ENCODE data around the gene FGF11. TPM values are rescaled to one million over a fixed set of nuclear protein-coding genes. Genes with fewer than 3 reads are reported as not detected.

FGF11 gene
- total and polyA plus RNA-seq, 2 of the 4 experiments (the other 2 are of a cell fraction), result 0.18 to 1.1 TPM

GRCh38 chr17:7408863-7409262 is 30.4 kb upstream of the FGF11 start:
- ATAC-seq (ENCODE audit: low read depth) (no peak), DNase-seq (no peak)
- no peak overlapping the region for H3K9ac ChIP-seq (ENCODE audit: low read depth, low read length)
- H3K9me3 ChIP-seq (ENCODE audit: control insufficient read depth, insufficient read depth, low read length), result no peaks in the 10 kb centered on the region
- no peak overlapping the region for H4K91ac ChIP-seq (ENCODE audit: insufficient read depth, low read depth, low read length)
- H3K4me3 ChIP-seq (ENCODE audit: insufficient read depth, low read depth, low read length), result no peak overlapping the region
- no peak overlapping the region for H2BK120ac ChIP-seq (ENCODE audit: low read depth, low read length)
- peaks cover 4% of the 10 kb centered on the region; the same call in 1 of the 2 replicates for H3K9me1 ChIP-seq (ENCODE audit: insufficient read depth, low read length)
- CTCF ChIA-PET, result no interaction called here
- no peak overlapping the region for H3K4me2 ChIP-seq (ENCODE audit: low read depth, low read length)
- H3K27ac ChIP-seq (ENCODE audit: insufficient read depth, low read length), result no peak overlapping the region
- no peak overlapping the region for H4K5ac ChIP-seq (ENCODE audit: low read depth, low read length)
- dilution Hi-C loops (cut with HindIII; ENCODE audit: low sequenced_read_pairs, unreplicated experiment), result no loop called here
- no peak overlapping the region for H2BK5ac ChIP-seq (ENCODE audit: low read depth, low read length, poor library complexity, severe bottlenecking)
- H3K4me1 ChIP-seq (ENCODE audit: control insufficient read depth, insufficient read depth, low read length), result peaks cover 8% of the 10 kb centered on the region
- peaks cover 0 to 33% of the 10 kb centered on the region in 2 experiments; a peak in 3 of 4 replicates for H3K79me1 ChIP-seq (ENCODE audit: low read depth in 1 of 2, low read length in 2 of 2)
- H2BK20ac ChIP-seq (ENCODE audit: low read depth, low read length), result no peak overlapping the region
- no TSS peak for BruUV-seq (replicated peaks)
- no peak overlapping the region for H2AK9ac ChIP-seq (replicated peaks; ENCODE audit: low read depth, low read length, poor library complexity)
- H4K8ac ChIP-seq (ENCODE audit: low read depth in 2 of 2, low read length in 2 of 2), result no peak overlapping the region
- POLR2A ChIA-PET (ENCODE audit: unreplicated experiment), result no interaction called here
- H2AFZ ChIP-seq (replicated peaks; ENCODE audit: low read length, poor library complexity), result no peak overlapping the region
- intact Hi-C loops (cut with micrococcal nuclease), result no loop called here
- 100% methylated on average over 1 of the region's 6 CpGs; no CpG with 5 or more reads in 1 of the 2 experiments for WGBS, 2 experiments (ENCODE audit: extremely low coverage in 2 of 2, insufficient read length in 1 of 2)
- no peak overlapping the region for H3K4ac ChIP-seq (ENCODE audit: low read depth, low read length)
- peaks cover 7% of the 10 kb centered on the region for H4K20me1 ChIP-seq (ENCODE audit: insufficient read depth, low read length)
- H3K56ac ChIP-seq (ENCODE audit: extremely low read depth, insufficient read depth, low read length), result no peak overlapping the region
- H3K18ac ChIP-seq (ENCODE audit: low read depth, low read length), result no peak overlapping the region
- no peak overlapping the region for H2BK15ac ChIP-seq (ENCODE audit: low read depth, low read length)
- H3K14ac ChIP-seq (replicated peaks; ENCODE audit: low read depth, low read length), result no peak overlapping the region
- in situ Hi-C loops (cut with MboI; ENCODE audit: low sequenced_read_pairs), result no loop called here
- no peak overlapping the region for H2AK5ac ChIP-seq (ENCODE audit: low read depth, low read length)
- no peak overlapping the region for H3K23ac ChIP-seq (ENCODE audit: low read depth, low read length)
- peaks cover 29% of the 10 kb centered on the region for H3K36me3 ChIP-seq (ENCODE audit: control insufficient read depth, insufficient read depth, low read length)
- H3K27me3 ChIP-seq (ENCODE audit: control insufficient read depth, insufficient read depth, low read length), result no peaks in the 10 kb centered on the region
- TF ChIP-seq POLR2A (IDR thresholded peaks at IDR 0.05; ENCODE audit: low read depth, low read length) (no peak), NFE2L2 (IDR thresholded peaks at IDR 0.05; ENCODE audit: low read depth, low read length) (no peak), MAZ (IDR thresholded peaks at IDR 0.05; ENCODE audit: borderline replicate concordance, low read depth, low read length) (no peak), CHD1 (IDR thresholded peaks at IDR 0.05; ENCODE audit: low read depth, low read length) (no peak), BHLHE40 (IDR thresholded peaks at IDR 0.05; ENCODE audit: low read depth, low read length) (no peak), FOS (IDR thresholded peaks at IDR 0.05; ENCODE audit: low read depth, low read length) (no peak), USF2 (IDR thresholded peaks at IDR 0.05; ENCODE audit: low read depth, low read length) (no peak)
